ENCODE results near the gene RIPOR3. TPM values are rescaled to one million over a fixed set of nuclear protein-coding genes. Genes with fewer than 3 reads are reported as not detected.

The RIPOR3 gene
- total RNA-seq, 4 donors from 2014 or later = 6.1 to 25.7 (median 15.3) TPM

DNA sequence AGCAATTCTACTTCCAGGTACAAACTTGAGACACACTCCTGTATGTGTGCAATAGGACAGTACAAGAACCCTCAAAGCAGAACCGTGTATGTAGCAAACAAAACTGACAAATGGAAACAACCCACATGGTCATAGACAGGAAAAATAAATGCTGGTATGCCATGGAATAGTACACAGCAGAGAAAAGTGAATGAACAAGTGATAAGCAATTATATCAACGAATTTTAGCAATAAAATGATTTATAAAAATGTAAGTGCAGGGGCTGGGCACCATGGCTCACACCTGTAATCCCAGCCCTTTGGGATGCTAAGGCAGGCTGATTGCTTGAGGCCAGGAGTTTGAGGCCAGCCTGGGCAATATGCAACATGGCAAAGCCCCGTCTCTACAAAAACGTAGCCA lies 9.3 kb downstream of the RIPOR3 start:
- Histone ChIP-seq H3K36me3 (no peaks in the 10 kb centered on the region), H3K9me3 (no peaks in the 10 kb centered on the region), H3K4me3 (no peak overlapping the region), H3K4me1 (peaks cover 0 to 9% (median 8%) of the 10 kb centered on the region in 4 donors), H3K27ac (replicated peaks in 1 of 4) (no peak overlapping the region), H3K27me3 (no peaks in the 10 kb centered on the region)
- 76% methylated on average over 4 of the region's 4 CpGs for WGBS
- no peak for DNase-seq (ENCODE audit: extremely low spot score)
- intact Hi-C loops (cut with DNase I) = no loop called here
- no peak for TF ChIP-seq EP300 (IDR thresholded peaks at IDR 0.05)
- TF ChIP-seq POLR2A (IDR thresholded peaks at IDR 0.05; ENCODE audit: low read depth) = no peak
- TF ChIP-seq, protein P1, sequence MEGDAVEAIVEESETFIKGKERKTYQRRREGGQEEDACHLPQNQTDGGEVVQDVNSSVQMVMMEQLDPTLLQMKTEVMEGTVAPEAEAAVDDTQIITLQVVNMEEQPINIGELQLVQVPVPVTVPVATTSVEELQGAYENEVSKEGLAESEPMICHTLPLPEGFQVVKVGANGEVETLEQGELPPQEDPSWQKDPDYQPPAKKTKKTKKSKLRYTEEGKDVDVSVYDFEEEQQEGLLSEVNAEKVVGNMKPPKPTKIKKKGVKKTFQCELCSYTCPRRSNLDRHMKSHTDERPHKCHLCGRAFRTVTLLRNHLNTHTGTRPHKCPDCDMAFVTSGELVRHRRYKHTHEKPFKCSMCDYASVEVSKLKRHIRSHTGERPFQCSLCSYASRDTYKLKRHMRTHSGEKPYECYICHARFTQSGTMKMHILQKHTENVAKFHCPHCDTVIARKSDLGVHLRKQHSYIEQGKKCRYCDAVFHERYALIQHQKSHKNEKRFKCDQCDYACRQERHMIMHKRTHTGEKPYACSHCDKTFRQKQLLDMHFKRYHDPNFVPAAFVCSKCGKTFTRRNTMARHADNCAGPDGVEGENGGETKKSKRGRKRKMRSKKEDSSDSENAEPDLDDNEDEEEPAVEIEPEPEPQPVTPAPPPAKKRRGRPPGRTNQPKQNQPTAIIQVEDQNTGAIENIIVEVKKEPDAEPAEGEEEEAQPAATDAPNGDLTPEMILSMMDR (IDR thresholded peaks at IDR 0.05) = no peak
- TF ChIP-seq POLR2AphosphoS5 (IDR thresholded peaks at IDR 0.05) = no peak

DNA sequence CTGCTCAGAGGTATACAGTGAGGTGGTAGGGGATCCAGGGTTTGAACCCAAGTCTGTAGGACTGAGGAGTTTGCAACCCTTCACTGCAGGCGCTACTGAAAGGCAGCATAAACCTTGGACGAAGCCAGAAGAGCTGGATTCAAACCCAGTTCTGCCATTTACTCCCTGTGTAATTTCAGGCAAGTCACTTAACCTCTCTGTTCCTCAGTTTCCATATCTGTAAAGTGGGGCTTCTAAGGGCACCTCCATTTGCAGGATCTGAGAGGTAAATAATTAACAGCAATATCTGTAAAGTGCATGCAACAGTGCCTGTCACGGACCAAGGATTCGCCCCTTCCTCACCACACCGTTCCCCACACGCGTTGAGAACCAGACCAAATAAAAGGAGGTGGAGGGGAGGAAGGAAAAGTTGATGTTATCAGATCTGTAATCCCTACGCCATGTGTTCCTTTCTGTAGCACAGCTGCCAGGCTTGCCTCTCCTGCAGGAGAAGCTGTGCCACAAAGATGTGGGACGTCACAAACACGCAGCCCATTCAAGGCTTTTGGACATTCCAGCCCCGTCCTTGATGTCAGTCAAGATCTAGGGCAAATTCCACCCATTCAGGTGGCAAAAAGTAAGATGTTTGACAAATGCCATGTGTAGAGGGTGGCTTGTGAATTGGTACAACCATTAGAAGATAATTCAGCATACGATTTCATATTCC lies 9.8 kb downstream of the RIPOR3 start:
- DNase-seq (ENCODE audit: extremely low spot score) = no peak
- Histone ChIP-seq H3K4me1 (peaks cover 0 to 9% (median 5%) of the 10 kb centered on the region in 4 donors), H3K4me3 (no peak overlapping the region), H3K9me3 (no peaks in the 10 kb centered on the region), H3K36me3 (no peaks in the 10 kb centered on the region), H3K27me3 (no peaks in the 10 kb centered on the region), H3K27ac (replicated peaks in 1 of 4) (no peak overlapping the region)
- intact Hi-C loops (cut with DNase I) = no loop called here
- TF ChIP-seq, protein P1 (IDR thresholded peaks at IDR 0.05) = no peak
- TF ChIP-seq POLR2A (IDR thresholded peaks at IDR 0.05; ENCODE audit: low read depth) = no peak
- TF ChIP-seq POLR2AphosphoS5 (IDR thresholded peaks at IDR 0.05) = no peak
- no peak for TF ChIP-seq EP300 (IDR thresholded peaks at IDR 0.05)
- WGBS = 83% methylated on average over 12 of the region's 12 CpGs

DNA sequence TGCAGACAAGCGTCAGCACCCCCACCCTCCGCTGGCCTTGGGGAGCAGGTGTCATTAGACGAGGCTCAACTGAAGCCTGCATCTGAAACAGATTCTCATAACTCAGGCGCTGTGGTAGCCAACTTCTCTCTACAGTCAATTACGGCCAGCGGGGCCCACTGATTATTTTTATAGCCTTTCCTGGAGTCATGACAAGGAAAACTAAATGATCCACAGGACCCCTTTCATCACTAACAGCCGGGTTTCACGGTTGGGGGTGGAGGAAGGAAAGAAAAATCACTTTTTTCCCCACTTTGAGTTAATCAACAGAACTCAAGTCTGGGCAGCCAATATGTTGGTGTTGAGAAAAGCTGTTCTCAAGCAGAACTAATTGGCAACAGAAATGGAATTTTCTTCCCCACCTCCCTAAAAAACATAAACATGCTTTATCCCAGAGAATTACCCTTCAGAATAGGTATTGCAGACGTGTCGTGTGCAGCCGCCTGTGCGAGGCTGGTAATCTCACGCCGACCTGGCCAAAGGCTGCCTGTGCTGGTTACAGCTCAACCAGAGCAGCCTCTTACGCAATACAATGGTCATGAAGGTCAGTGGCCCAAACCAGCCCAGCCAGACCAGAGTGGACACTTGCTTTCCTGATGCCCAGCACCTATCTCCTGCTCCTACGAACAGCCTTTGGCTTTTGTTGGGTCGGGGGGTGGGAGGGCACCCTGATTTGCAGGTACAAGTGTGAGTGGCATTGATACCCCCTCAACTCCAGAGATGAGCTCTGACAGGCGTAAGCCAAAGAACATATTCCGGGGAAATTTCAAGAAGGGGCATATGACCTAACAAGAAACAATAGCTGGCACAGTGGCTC lies 11.0 kb downstream of the RIPOR3 start:
- Histone ChIP-seq H3K36me3 (no peaks in the 10 kb centered on the region), H3K27ac (replicated peaks in 1 of 4) (peak overlapping the region in 1 of 4 donors; percentile 3), H3K4me3 (no peak overlapping the region), H3K9me3 (no peaks in the 10 kb centered on the region), H3K27me3 (no peaks in the 10 kb centered on the region), H3K4me1 (peaks cover 0 to 9% (median 4%) of the 10 kb centered on the region in 4 donors)
- intact Hi-C loops (cut with DNase I) = no loop called here
- no peak for TF ChIP-seq POLR2A (IDR thresholded peaks at IDR 0.05; ENCODE audit: low read depth)
- TF ChIP-seq EP300 (IDR thresholded peaks at IDR 0.05) = no peak
- TF ChIP-seq, protein P1 (IDR thresholded peaks at IDR 0.05) = no peak
- no peak for TF ChIP-seq POLR2AphosphoS5 (IDR thresholded peaks at IDR 0.05)
- no peak for DNase-seq (ENCODE audit: extremely low spot score)
- 76% methylated on average over 16 of the region's 19 CpGs for WGBS

DNA sequence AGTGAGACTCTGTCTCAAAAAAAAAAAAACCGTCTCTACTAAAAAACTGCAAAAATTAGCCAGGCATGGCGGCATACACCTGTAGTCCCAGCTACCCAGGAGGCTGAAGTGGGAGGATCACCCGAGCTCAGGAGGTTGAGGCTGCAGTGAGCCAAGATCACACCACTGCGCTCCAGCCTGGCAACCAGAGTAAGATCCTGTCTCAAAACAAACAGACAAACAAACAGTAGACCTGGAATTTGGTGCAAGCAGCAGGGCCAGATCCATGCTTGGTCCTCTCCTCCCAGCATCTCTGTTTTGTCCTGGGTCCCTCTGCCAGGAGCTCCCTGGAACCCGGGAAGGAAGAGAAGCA lies 11.6 kb downstream of the RIPOR3 start:
- H3K4me3 ChIP-seq = no peak overlapping the region
- DNase-seq (ENCODE audit: extremely low spot score) = no peak
- H3K9me3 ChIP-seq = no peaks in the 10 kb centered on the region
- TF ChIP-seq EP300 (IDR thresholded peaks at IDR 0.05) = no peak
- intact Hi-C loops (cut with DNase I) = no loop called here
- H3K4me1 ChIP-seq = peaks cover 0 to 9% (median 4%) of the 10 kb centered on the region in 4 donors
- no peaks in the 10 kb centered on the region for H3K27me3 ChIP-seq
- H3K36me3 ChIP-seq = no peaks in the 10 kb centered on the region
- 63% methylated on average over 4 of the region's 5 CpGs for WGBS
- peak overlapping the region in 1 of 4 donors; percentile 3 for H3K27ac ChIP-seq (replicated peaks in 1 of 4)

DNA sequence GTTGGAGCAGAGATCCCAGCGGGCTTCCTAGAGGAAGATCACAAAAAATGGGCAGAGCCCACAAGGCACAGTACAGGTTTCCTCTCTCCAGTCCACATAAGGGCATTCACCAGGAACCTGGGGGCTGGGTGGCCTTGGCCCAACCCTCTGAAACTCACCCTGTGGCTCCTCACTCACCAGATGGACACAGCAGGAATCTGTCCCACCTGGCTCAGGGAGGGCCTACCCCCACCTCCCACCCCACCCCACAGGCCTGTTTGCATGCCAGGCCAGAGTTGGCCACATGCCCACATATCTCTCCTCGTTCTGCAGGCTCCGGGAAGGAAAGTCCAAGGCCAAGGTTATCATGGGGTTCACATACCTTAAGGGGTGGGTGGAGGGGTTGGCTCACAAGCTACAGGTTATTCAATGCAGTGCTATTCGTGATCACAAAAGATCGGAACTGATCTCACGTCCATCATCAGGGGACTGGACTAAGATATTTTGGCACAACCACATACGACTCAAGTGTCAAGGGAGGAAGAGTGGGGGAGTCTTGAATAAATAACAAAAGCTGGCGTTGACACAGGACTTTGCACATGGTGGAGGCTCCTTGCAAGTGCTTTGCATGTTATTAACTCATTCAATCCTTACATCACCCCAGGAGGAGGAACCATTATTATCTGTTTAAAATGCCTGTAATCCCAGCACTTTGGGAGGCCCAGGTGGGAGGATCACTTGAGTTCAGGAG lies 13.0 kb downstream of the RIPOR3 start:
- no peak for DNase-seq (ENCODE audit: extremely low spot score)
- intact Hi-C loops (cut with DNase I) = no loop called here

More for the DNA sequence above, 13.0 kb downstream of the RIPOR3 start:
- H3K4me3 ChIP-seq = no peak overlapping the region
- H3K4me1 ChIP-seq = peaks cover 4 to 13% (median 10%) of the 10 kb centered on the region in 4 donors
- TF ChIP-seq, protein P1 (IDR thresholded peaks at IDR 0.05) = no peak
- no peak for TF ChIP-seq POLR2A (IDR thresholded peaks at IDR 0.05; ENCODE audit: low read depth)
- no peak for TF ChIP-seq EP300 (IDR thresholded peaks at IDR 0.05)
- no peak for TF ChIP-seq POLR2AphosphoS5 (IDR thresholded peaks at IDR 0.05)
- H3K36me3 ChIP-seq = no peaks in the 10 kb centered on the region
- 54% methylated on average over 8 of the region's 8 CpGs for WGBS
- no peaks in the 10 kb centered on the region for H3K27me3 ChIP-seq
- no peaks in the 10 kb centered on the region for H3K9me3 ChIP-seq
- H3K27ac ChIP-seq (replicated peaks in 1 of 4) = no peak overlapping the region
